Measurements from ENCODE around the gene SPINK13.

GRCh38 chr5:148230240-148230639 lies 38.4 kb upstream of the SPINK13 start:
- no peak for TF ChIP-seq EZH2phosphoT487 (IDR thresholded peaks at IDR 0.05; ENCODE audit: insufficient read depth, low read depth)
- no peak for TF ChIP-seq EZH2 (IDR thresholded peaks at IDR 0.05; ENCODE audit: insufficient read depth, poor library complexity, severe bottlenecking)

Data from GM23248 (cell line).